Measurements from ENCODE around the gene NR3C2. TPM values are rescaled to one million over a fixed set of nuclear protein-coding genes. Genes with fewer than 3 reads are reported as not detected.

NR3C2 gene
- total RNA-seq, 1 donor from 2014 or later: 11.5 TPM

GRCh38 chr4:148367756-148368155 lies 74.5 kb downstream of the NR3C2 start:
- Mint-ChIP-seq H3K36me3 (no peaks in the 10 kb centered on the region), H3K4me1 (ENCODE audit: unreplicated experiment) (no peaks in the 10 kb centered on the region), H3K27me3 (no peaks in the 10 kb centered on the region), H3K4me3 (no peak overlapping the region), H3K27ac (no peak overlapping the region), H3K9me3 (no peaks in the 10 kb centered on the region)
- TF ChIP-seq CTCF (conservative IDR thresholded peaks at IDR 0.05): no peak
- DNase-seq (ENCODE audit: extremely low spot score, unreplicated experiment): no peak

GRCh38 chr4:148366251-148366650 lies 76.0 kb downstream of the NR3C2 start:
- no peak for TF ChIP-seq CTCF (conservative IDR thresholded peaks at IDR 0.05)
- Mint-ChIP-seq H3K9me3 (no peaks in the 10 kb centered on the region), H3K27me3 (no peaks in the 10 kb centered on the region), H3K36me3 (no peaks in the 10 kb centered on the region), H3K4me1 (ENCODE audit: unreplicated experiment) (no peaks in the 10 kb centered on the region), H3K4me3 (no peak overlapping the region), H3K27ac (no peak overlapping the region)
- no peak for DNase-seq (ENCODE audit: extremely low spot score, unreplicated experiment)

- H3K9me3 Mint-ChIP-seq: no peaks in the 10 kb centered on the region
- H3K4me1 Mint-ChIP-seq (ENCODE audit: unreplicated experiment): no peaks in the 10 kb centered on the region
- H3K27me3 Mint-ChIP-seq: no peaks in the 10 kb centered on the region
- H3K36me3 Mint-ChIP-seq: no peaks in the 10 kb centered on the region
- H3K27ac Mint-ChIP-seq: no peak overlapping the region
- H3K4me3 Mint-ChIP-seq: no peak overlapping the region
- no peak for DNase-seq (ENCODE audit: extremely low spot score, unreplicated experiment)
- no peak for TF ChIP-seq CTCF (conservative IDR thresholded peaks at IDR 0.05)
Measured at GRCh38 chr4:148364525-148364924, 77.7 kb downstream of the NR3C2 start.

GRCh38 chr4:148359769-148360168 lies 82.4 kb downstream of the NR3C2 start:
- Mint-ChIP-seq H3K4me3 (no peak overlapping the region), H3K9me3 (no peaks in the 10 kb centered on the region), H3K27ac (no peak overlapping the region), H3K36me3 (no peaks in the 10 kb centered on the region), H3K4me1 (ENCODE audit: unreplicated experiment) (no peaks in the 10 kb centered on the region), H3K27me3 (no peaks in the 10 kb centered on the region)
- no peak for DNase-seq (ENCODE audit: extremely low spot score, unreplicated experiment)
- TF ChIP-seq CTCF (conservative IDR thresholded peaks at IDR 0.05): no peak

- Mint-ChIP-seq H3K27me3 (no peaks in the 10 kb centered on the region), H3K4me1 (ENCODE audit: unreplicated experiment) (peaks cover 9% of the 10 kb centered on the region), H3K27ac (no peak overlapping the region), H3K4me3 (no peak overlapping the region), H3K9me3 (no peaks in the 10 kb centered on the region), H3K36me3 (no peaks in the 10 kb centered on the region)
- no peak for TF ChIP-seq CTCF (conservative IDR thresholded peaks at IDR 0.05)
- no peak for DNase-seq (ENCODE audit: extremely low spot score, unreplicated experiment)
Measured at GRCh38 chr4:148355442-148356123, 86.6 kb downstream of the NR3C2 start.

All from type B pancreatic cell (in vitro differentiated cells).